Right kidney (tissue), 1 donor: Measurements from ENCODE around the gene TARP.
"Not testable (repeated sequence)": the region's sequence is repeated elsewhere in the genome, so short reads cannot be mapped to it uniquely, and the experiment has no call there.

ENCODE experiments used
- DNase-seq: peaks from one replicate; pipeline ENCODE4 v3.0.0-alpha.2; 2016

The TARP gene

GRCh38 chr7:38296059-38296857, 22.8 kb upstream of the TARP start:
- no peak for DNase-seq

- DNase-seq = no peak
These were observed 21.5 kb upstream of the TARP start for GRCh38 chr7:38294926-38295325.

- DNase-seq = no peak
These were observed 19.0 kb upstream of the TARP start for GRCh38 chr7:38292442-38292841.

- no peak for DNase-seq
These were observed 18.2 kb upstream of the TARP start for GRCh38 chr7:38291650-38292049.

GRCh38 chr7:38291117-38291647, 17.7 kb upstream of the TARP start:
- DNase-seq = no peak

- no peak for DNase-seq
These were observed 11.1 kb upstream of the TARP start for GRCh38 chr7:38284553-38284952.

- no peak for DNase-seq
These were observed 10.4 kb upstream of the TARP start for GRCh38 chr7:38283809-38284208.

GRCh38 chr7:38283107-38283506, 9.7 kb upstream of the TARP start:
- no peak for DNase-seq

- no peak for DNase-seq
These were observed 8.6 kb upstream of the TARP start for GRCh38 chr7:38282081-38282480.

GRCh38 chr7:38281266-38281665, 7.8 kb upstream of the TARP start:
- DNase-seq = no peak

GRCh38 chr7:38280707-38281106, 7.3 kb upstream of the TARP start:
- no peak for DNase-seq

GRCh38 chr7:38280000-38280399, 6.6 kb upstream of the TARP start:
- no peak for DNase-seq

- DNase-seq = no peak
These were observed 2.9 kb upstream of the TARP start for GRCh38 chr7:38276096-38276877.

GRCh38 chr7:38274927-38275620, 1.6 kb upstream of the TARP start:
- no peak for DNase-seq

GRCh38 chr7:38274486-38274885, 1.1 kb upstream of the TARP start:
- DNase-seq = no peak

- not testable (repeated sequence) for DNase-seq
These were observed 3.0 kb downstream of the TARP start for GRCh38 chr7:38270405-38270804.

- not testable (repeated sequence) for DNase-seq
These were observed 3.6 kb downstream of the TARP start for GRCh38 chr7:38269704-38270346.

- not testable (repeated sequence) for DNase-seq
These were observed 7.5 kb downstream of the TARP start for GRCh38 chr7:38265958-38266357.

GRCh38 chr7:38264602-38265001, 8.8 kb downstream of the TARP start:
- not testable (repeated sequence) for DNase-seq

GRCh38 chr7:38263274-38263673, 10.2 kb downstream of the TARP start:
- DNase-seq = not testable (repeated sequence)

- DNase-seq = no peak
These were observed 10.9 kb downstream of the TARP start for GRCh38 chr7:38262545-38262944.

- DNase-seq = not testable (repeated sequence)
These were observed 11.4 kb downstream of the TARP start for GRCh38 chr7:38262026-38262425.
